ENCODE measurements around the gene SBNO2.

The SBNO2 gene

DNA sequence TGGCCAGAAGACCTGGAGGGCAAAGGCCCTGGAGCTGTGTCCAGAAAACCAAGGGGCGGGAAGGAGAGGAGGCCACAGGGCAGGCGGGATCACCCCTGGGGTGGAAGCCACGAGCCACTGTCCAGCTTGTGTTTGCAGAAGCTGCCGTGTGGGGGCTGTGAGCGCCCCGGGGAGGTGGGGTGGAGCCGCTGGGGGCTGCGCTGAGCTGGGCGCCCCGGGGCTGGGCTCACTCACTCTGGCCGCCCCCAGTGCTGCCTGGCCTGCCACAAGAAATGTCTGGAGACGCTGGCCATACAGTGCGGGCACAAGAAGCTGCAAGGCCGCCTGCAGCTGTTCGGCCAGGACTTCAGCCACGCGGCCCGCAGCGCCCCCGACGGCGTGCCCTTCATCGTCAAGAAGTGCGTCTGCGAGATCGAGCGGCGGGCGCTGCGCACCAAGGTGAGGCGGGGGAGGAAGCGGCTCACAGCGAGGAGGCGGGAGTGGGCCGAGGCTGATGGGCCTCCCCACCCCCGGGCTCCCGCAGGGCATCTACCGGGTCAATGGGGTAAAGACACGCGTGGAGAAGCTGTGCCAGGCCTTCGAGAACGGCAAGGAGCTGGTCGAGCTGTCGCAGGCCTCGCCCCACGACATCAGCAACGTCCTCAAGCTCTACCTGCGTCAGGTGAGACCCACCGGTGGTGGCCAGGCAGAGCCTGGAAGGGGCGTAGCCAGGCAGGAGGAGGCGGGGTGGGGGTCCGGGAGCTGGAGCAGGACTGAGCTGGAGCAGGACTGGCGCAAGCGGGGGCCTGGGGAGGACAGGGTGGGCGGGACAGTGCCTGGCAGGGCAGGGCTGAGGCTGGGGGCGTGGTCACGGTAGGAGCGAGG is 92.5 kb downstream of the SBNO2 start:
- TF ChIP-seq, protein P1, sequence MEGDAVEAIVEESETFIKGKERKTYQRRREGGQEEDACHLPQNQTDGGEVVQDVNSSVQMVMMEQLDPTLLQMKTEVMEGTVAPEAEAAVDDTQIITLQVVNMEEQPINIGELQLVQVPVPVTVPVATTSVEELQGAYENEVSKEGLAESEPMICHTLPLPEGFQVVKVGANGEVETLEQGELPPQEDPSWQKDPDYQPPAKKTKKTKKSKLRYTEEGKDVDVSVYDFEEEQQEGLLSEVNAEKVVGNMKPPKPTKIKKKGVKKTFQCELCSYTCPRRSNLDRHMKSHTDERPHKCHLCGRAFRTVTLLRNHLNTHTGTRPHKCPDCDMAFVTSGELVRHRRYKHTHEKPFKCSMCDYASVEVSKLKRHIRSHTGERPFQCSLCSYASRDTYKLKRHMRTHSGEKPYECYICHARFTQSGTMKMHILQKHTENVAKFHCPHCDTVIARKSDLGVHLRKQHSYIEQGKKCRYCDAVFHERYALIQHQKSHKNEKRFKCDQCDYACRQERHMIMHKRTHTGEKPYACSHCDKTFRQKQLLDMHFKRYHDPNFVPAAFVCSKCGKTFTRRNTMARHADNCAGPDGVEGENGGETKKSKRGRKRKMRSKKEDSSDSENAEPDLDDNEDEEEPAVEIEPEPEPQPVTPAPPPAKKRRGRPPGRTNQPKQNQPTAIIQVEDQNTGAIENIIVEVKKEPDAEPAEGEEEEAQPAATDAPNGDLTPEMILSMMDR (IDR thresholded peaks at IDR 0.05; ENCODE audit: unreplicated experiment in 3 of 3), result no peak
- H3K4me3 Mint-ChIP-seq, result peak overlapping the region in 1 of 3 experiments; percentile 29
- no peaks in the 10 kb centered on the region for H3K9me3 Mint-ChIP-seq
- peaks cover 3% of the 10 kb centered on the region for H3K36me3 Mint-ChIP-seq (ENCODE audit: low read depth)
- no peak overlapping the region for H3K27ac Mint-ChIP-seq
- H3K4me1 Mint-ChIP-seq, result peaks cover 6% of the 10 kb centered on the region
- H3K27me3 Mint-ChIP-seq (ENCODE audit: low read depth), result no peaks in the 10 kb centered on the region

DNA sequence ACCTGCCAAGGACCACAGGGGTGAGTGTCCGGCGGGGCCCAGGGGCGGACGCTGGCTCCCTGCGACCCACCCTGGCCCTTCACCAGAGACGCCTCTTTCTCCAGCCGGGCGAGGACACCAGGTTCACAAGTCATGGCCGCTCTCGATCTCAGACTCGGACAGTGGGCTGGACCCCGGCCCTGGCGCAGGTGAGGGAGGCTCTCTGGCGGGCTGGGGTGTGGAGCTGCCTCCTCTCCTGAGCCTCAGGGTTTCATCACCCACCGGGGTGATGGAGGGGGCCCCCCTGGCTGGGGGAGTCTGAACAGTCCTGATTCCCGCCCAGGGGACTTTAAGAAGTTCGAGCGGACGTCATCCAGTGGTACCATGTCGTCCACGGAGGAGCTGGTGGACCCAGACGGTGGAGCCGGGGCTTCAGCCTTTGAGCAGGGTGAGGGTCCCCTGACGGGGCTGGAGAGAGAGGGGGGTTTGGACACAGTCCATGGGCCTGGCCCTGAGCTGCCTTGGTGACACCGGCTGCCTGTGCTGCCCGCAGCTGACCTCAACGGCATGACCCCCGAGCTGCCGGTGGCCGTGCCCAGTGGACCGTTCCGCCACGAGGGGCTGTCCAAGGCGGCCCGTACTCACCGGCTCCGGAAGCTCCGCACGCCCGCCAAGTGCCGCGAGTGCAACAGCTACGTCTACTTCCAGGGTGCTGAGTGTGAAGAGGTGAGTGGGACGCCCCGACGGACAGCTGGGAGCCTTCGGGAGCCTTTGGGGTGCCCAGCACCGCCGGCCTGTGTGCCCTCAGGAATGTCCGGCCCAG is 93.5 kb downstream of the SBNO2 start:
- Mint-ChIP-seq H3K27ac (no peak overlapping the region), H3K4me3 (peak overlapping the region in 1 of 3 experiments; percentile 29), H3K9me3 (no peaks in the 10 kb centered on the region)

DNA sequence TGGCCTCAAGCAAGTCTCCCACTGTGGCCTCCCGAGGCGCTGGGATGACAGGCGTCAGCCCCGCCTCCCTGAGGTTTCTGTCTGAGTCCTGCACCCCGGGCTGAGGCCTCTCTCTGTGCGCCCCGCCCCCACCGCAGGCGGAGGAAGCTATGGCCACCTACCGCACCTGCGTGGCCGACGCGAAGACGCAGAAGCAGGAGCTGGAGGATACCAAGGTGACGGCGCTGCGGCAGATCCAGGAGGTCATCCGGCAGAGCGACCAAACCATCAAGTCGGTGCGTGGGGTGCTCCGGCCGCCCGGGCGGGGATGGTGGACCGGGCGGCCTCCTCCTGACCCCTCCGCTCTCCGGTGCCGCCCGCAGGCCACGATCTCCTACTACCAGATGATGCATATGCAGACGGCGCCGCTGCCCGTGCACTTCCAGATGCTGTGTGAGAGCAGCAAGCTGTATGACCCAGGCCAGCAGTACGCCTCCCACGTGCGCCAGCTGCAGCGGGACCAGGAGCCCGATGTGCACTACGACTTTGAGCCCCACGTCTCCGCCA is 94.4 kb downstream of the SBNO2 start:
- TF ChIP-seq, protein P1 (IDR thresholded peaks at IDR 0.05; ENCODE audit: unreplicated experiment in 3 of 3), result no peak
- Mint-ChIP-seq H3K27me3 (ENCODE audit: low read depth) (peaks cover 11% of the 10 kb centered on the region), H3K36me3 (ENCODE audit: low read depth) (no peaks in the 10 kb centered on the region), H3K4me3 (no peak overlapping the region), H3K4me1 (no peaks in the 10 kb centered on the region), H3K9me3 (no peaks in the 10 kb centered on the region), H3K27ac (no peak overlapping the region)

More for the DNA sequence above, 93.5 kb downstream of the SBNO2 start:
- TF ChIP-seq, protein P1 (IDR thresholded peaks at IDR 0.05; ENCODE audit: unreplicated experiment in 3 of 3), result no peak
- H3K36me3 Mint-ChIP-seq (ENCODE audit: low read depth), result peaks cover 3% of the 10 kb centered on the region
- H3K4me1 Mint-ChIP-seq, result peaks cover 6% of the 10 kb centered on the region
- H3K27me3 Mint-ChIP-seq (ENCODE audit: low read depth), result peaks cover 6% of the 10 kb centered on the region

DNA sequence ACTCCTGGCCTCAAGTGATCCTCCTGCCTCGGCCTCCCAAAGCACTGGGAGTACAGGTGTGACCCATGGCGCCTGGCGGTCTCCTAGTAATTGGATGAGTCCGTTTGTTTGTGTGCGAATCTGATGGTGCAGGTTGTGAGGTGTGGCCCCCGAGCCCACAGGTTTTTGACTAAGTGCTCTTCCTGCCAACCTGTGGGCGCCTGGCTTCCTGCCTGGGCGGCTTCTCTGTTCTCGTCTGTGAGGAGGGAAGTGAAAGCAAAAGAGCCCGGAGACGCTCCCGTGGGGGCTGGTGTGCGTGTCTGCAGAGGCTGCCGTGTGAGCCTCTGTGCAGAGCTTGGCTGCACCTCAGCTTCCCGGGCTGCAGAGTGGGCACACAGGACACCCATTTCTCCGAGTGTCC is 97.1 kb downstream of the SBNO2 start:
- H3K4me1 Mint-ChIP-seq, result peaks cover 2% of the 10 kb centered on the region
- TF ChIP-seq, protein P1 (IDR thresholded peaks at IDR 0.05; ENCODE audit: unreplicated experiment in 3 of 3), result no peak
- H3K27ac Mint-ChIP-seq, result no peak overlapping the region
- H3K4me3 Mint-ChIP-seq, result no peak overlapping the region
- no peaks in the 10 kb centered on the region for H3K9me3 Mint-ChIP-seq
- no peaks in the 10 kb centered on the region for H3K36me3 Mint-ChIP-seq (ENCODE audit: low read depth)
- peaks cover 27% of the 10 kb centered on the region for H3K27me3 Mint-ChIP-seq (ENCODE audit: low read depth)

DNA sequence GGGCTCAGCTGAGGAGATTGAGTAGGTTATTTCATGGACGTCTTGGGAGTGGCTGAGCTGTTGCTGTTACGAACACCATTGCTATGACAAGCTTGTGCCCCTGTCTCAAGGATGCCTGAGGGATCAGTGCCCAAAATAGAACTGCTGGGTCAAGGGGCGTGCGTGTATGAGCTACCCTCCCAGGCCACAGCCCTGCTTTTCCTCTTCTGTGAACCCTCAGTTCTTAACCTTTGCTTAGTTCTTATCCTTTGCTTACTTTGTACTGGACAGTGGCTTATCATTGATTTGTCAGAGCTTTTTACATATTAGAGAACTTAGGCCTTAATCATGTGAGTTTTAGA is 98.1 kb downstream of the SBNO2 start:
- TF ChIP-seq, protein P1 (IDR thresholded peaks at IDR 0.05; ENCODE audit: unreplicated experiment in 3 of 3), result no peak
- Mint-ChIP-seq H3K36me3 (ENCODE audit: low read depth) (no peaks in the 10 kb centered on the region), H3K9me3 (no peaks in the 10 kb centered on the region), H3K4me3 (no peak overlapping the region), H3K27ac (no peak overlapping the region), H3K4me1 (peaks cover 6% of the 10 kb centered on the region), H3K27me3 (ENCODE audit: low read depth) (peaks cover 32% of the 10 kb centered on the region)
